B cell (primary cell): ENCODE data around the gene EXT2. TPM values are rescaled to one million over a fixed set of nuclear protein-coding genes. Genes with fewer than 3 reads are reported as not detected.

Experiments used
- ATAC-seq: fragments of 200-7000 bp; cut with Tn5 transposase; one replicate; pipeline ENCODE4 v1.10.0; 2021; ENCODE audit warnings: low read depth, mild to moderate bottlenecking, moderate number of reproducible peaks, moderate library complexity
- CTCF ChIA-PET: fragments of 350-600 bp; sonication (Branson Sonifier 250); formaldehyde crosslinking; loops from one replicate; lab custom pipeline; 2021; ENCODE audit warnings: antibody characterized with exemption, inconsistent platforms; lab: Charles Lee
- POLR2A ChIA-PET: fragments of 350-600 bp; sonication (Branson Sonifier 250); formaldehyde crosslinking; loops from one replicate; lab custom pipeline; 2021; ENCODE audit warnings: antibody characterized with exemption; lab: Charles Lee
- DNase-seq: peaks from one replicate; pipeline ENCODE4 v3.0.0; 2013
- H2AFZ ChIP-seq: 2 replicates; pipeline ENCODE4 v1.6.1; 2012; ENCODE audit warnings: mild to moderate bottlenecking, low read depth, low read length; ENCODE audit not compliant: insufficient read depth, poor library complexity, severe bottlenecking
- H3K27ac ChIP-seq, 2 donors: 1 replicate in 1 of 2; 2 replicates in 1 of 2; pipeline ENCODE4 v1.5.1; 2012 to 2013; ENCODE audit warnings: low read length in 2 of 2, mild to moderate bottlenecking in 2 of 2, moderate library complexity in 1 of 2
- H3K27me3 ChIP-seq, 4 experiments: fragments of 200-600 bp in 1 of 4; sonication (generic) in 1 of 4; replicated peaks in 1 of 4; 1 replicate in 2 of 4; 2 replicates in 2 of 4; pipeline versions ENCODE4 v1.6.1 to v1.7.0; 2013 to 2016; ENCODE audit warnings: low read length in 3 of 4, mild to moderate bottlenecking in 2 of 4, mixed read lengths in 1 of 4, moderate library complexity in 1 of 4; ENCODE audit not compliant: insufficient read depth in 4 of 4, control insufficient read depth in 3 of 4; ENCODE audit errors: control extremely low read depth in 1 of 4
- H3K36me3 ChIP-seq, 2 experiments: replicated peaks in 1 of 2; 1 replicate in 1 of 2; 2 replicates in 1 of 2; pipeline versions ENCODE4 v1.6.1 to v1.7.1; 2013; ENCODE audit warnings: low read length in 1 of 2; ENCODE audit not compliant: insufficient read depth in 2 of 2, control insufficient read depth in 1 of 2; ENCODE audit errors: control extremely low read depth in 1 of 2, extremely low read depth in 1 of 2
- H3K4me1 ChIP-seq, 2 donors: fragments of 200-600 bp in 1 of 2; sonication (generic) in 1 of 2; 1 replicate in 1 of 2; 2 replicates in 1 of 2; pipeline versions ENCODE4 v1.5.1 to v1.6.1; 2013 to 2017; ENCODE audit warnings: low read length in 2 of 2; ENCODE audit not compliant: control insufficient read depth in 2 of 2, insufficient read depth in 2 of 2
- H3K4me2 ChIP-seq: replicated peaks from 2 replicates; pipeline ENCODE3; 2012; ENCODE audit warnings: mild to moderate bottlenecking, low read depth, low read length; ENCODE audit not compliant: poor library complexity, severe bottlenecking
- H3K4me3 ChIP-seq, 5 experiments: fragments of 200-600 bp in 1 of 5; sonication (generic) in 1 of 5; 1 replicate in 3 of 5; 2 replicates in 2 of 5; pipeline versions ENCODE4 v1.5.1 to v1.7.0; 2011 to 2016; ENCODE audit warnings: low read length in 4 of 5, mild to moderate bottlenecking in 4 of 5, low read depth in 2 of 5, control low read depth in 1 of 5, moderate library complexity in 1 of 5; ENCODE audit not compliant: insufficient read depth in 1 of 5; ENCODE audit errors: control extremely low read depth in 1 of 5, extremely low read depth in 1 of 5
- H3K79me2 ChIP-seq: fragments of 200-600 bp; sonication (generic); one replicate; pipeline ENCODE4 v1.6.0; 2016; ENCODE audit warnings: low read length; ENCODE audit not compliant: control insufficient read depth, insufficient read depth
- H3K9ac ChIP-seq: fragments of 200-600 bp; sonication (generic); 2 replicates; pipeline ENCODE4 v1.6.1; 2017; ENCODE audit warnings: mild to moderate bottlenecking, low read length, moderate library complexity
- H3K9me3 ChIP-seq, 3 donors: one replicate each; pipeline versions ENCODE4 v1.6.1 to v1.7.1; 2013; ENCODE audit warnings: low read length in 2 of 3; ENCODE audit not compliant: control insufficient read depth in 2 of 3, insufficient read depth in 1 of 3; ENCODE audit errors: control extremely low read depth in 1 of 3
- H4K20me1 ChIP-seq: 2 replicates; pipeline ENCODE4 v1.6.0; 2012; ENCODE audit warnings: mild to moderate bottlenecking, low read length; ENCODE audit not compliant: insufficient read depth, control insufficient read depth, poor library complexity, severe bottlenecking
- H3K27ac Mint-ChIP-seq: one replicate; pipeline ENCODE4 v1.8.0; 2021; ENCODE audit warnings: mixed read lengths
- H3K27me3 Mint-ChIP-seq: one replicate; pipeline ENCODE4 v1.8.0; 2021; ENCODE audit warnings: mixed read lengths
- H3K4me1 Mint-ChIP-seq: one replicate; pipeline ENCODE4 v1.8.0; 2021; ENCODE audit warnings: mixed read lengths
- H3K4me3 Mint-ChIP-seq: one replicate; pipeline ENCODE4 v1.8.0; 2021; ENCODE audit warnings: mixed read lengths
- H3K9me3 Mint-ChIP-seq: one replicate; pipeline ENCODE4 v1.8.0; 2022; ENCODE audit warnings: mixed read lengths; ENCODE audit not compliant: insufficient read depth
- CTCF ChIP-seq: fragments of 200-600 bp; IDR thresholded peaks from one replicate; pipeline ENCODE4 v1.8.0; 2022; ENCODE audit warnings: antibody characterized with exemption, mild to moderate bottlenecking
- EZH2 ChIP-seq: IDR thresholded peaks from 2 replicates; pipeline ENCODE4 v1.6.1; 2012; ENCODE audit warnings: borderline replicate concordance, low read depth, mild to moderate bottlenecking, moderate library complexity, low read length; ENCODE audit not compliant: insufficient read depth, poor library complexity, severe bottlenecking
- WGBS: methylation state at CpG from one replicate; pipeline ENCODE4 v1.1.5; 2013; ENCODE audit warnings: missing lambda C conversion rate; ENCODE audit not compliant: insufficient coverage; 5-methylcytosine and 5-hydroxymethylcytosine counted together
- intact Hi-C: fragments of 100-400 bp; cut with micrococcal nuclease; formaldehyde crosslinking; loops from one replicate; pipeline ENCODE4 v1.10.0; 2022
- polyA plus RNA-seq: library from polyadenylated mRNA; depleted of rRNA; stranded (reverse); fragments of >200 nt; gene quantifications from 2 replicates; pipeline ENCODE4 v1.2.3, GENCODE V29; 2012
- total RNA-seq, 2 donors: library from RNA; stranded (reverse); fragments of 120-200 nt in 1 of 2; gene quantifications; 1 replicate in 1 of 2; 2 replicates in 1 of 2; pipeline versions ENCODE4 v1.2.3 to v1.2.4, GENCODE V29; 2013 to 2022

Gene EXT2
- total and polyA plus RNA-seq, 2 donors (not counting 1 experiment from before 2014, with no cell fraction given), result 11.0 to 27.8 TPM

GRCh38 chr11:44236296-44236695, 140.8 kb downstream of the EXT2 start:
- no peak overlapping the region for H2AFZ ChIP-seq

DNA sequence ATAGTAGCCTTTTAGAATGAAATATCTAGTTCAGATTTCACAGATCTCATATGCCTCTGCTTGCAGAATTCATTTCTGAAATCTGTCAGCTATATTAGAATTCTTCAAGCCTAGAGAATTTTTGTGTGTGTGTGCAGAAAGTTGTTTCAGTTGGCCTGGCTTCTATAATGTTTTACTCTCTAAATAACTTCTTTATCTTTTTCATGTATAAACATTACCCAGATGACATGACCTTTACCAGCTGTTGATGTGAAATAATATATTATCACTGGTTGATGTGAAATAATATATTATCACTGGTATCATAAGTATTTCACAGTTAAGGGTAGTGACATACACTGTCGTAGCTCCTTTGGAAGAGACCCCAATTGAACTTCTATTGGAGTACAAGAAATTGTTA, 141.7 kb downstream of the EXT2 start:
- Histone ChIP-seq H3K27ac (no peak overlapping the region), H3K36me3 (peaks cover 2 to 20% of the 10 kb centered on the region in 2 experiments), H4K20me1 (no peaks in the 10 kb centered on the region), H3K79me2 (no peaks in the 10 kb centered on the region), H2AFZ (no peak overlapping the region), H3K27me3 (no peaks in the 10 kb centered on the region), H3K9me3 (no peaks in the 10 kb centered on the region), H3K9ac (no peak overlapping the region), H3K4me1 (no peaks in the 10 kb centered on the region), H3K4me2 (no peak overlapping the region), H3K4me3 (no peak overlapping the region)
- H3K4me3 Mint-ChIP-seq, result no peak overlapping the region
- H3K27ac Mint-ChIP-seq, result no peak overlapping the region
- WGBS, result no CpG with 5 or more reads among the region's 1 CpG
- H3K27me3 Mint-ChIP-seq, result no peaks in the 10 kb centered on the region
- DNase-seq, result no peak
- intact Hi-C loops, result no loop called here
- no peaks in the 10 kb centered on the region for H3K9me3 Mint-ChIP-seq
- no peaks in the 10 kb centered on the region for H3K4me1 Mint-ChIP-seq
- ChIA-PET CTCF (no interaction called here), POLR2A (no interaction called here)
- ATAC-seq, result no peak
- no peak for TF ChIP-seq CTCF
- no peak for TF ChIP-seq EZH2

More at GRCh38 chr11:44236296-44236695, 140.8 kb downstream of the EXT2 start:
- ATAC-seq (no peak), DNase-seq (no peak)
- Mint-ChIP-seq H3K9me3 (no peaks in the 10 kb centered on the region), H3K4me3 (no peak overlapping the region), H3K4me1 (no peaks in the 10 kb centered on the region), H3K27me3 (no peaks in the 10 kb centered on the region), H3K27ac (no peak overlapping the region)
- Histone ChIP-seq H3K4me2 (no peak overlapping the region), H3K9ac (no peak overlapping the region), H3K4me3 (no peak overlapping the region), H3K27ac (no peak overlapping the region), H3K4me1 (no peaks in the 10 kb centered on the region), H3K36me3 (peaks cover 2 to 20% of the 10 kb centered on the region in 2 experiments), H3K9me3 (no peaks in the 10 kb centered on the region), H3K27me3 (no peaks in the 10 kb centered on the region), H4K20me1 (no peaks in the 10 kb centered on the region), H3K79me2 (no peaks in the 10 kb centered on the region)
- CTCF ChIA-PET, result no interaction called here
- intact Hi-C loops, result no loop called here
- POLR2A ChIA-PET, result no interaction called here
- TF ChIP-seq EZH2, result no peak
- no peak for TF ChIP-seq CTCF
- 100% methylated on average over 1 of the region's 2 CpGs for WGBS
